IPS-18a (cell line): Measurements from ENCODE around the gene CCIN.
A peak's percentile ranks its signal among the peaks of the same experiment; 100 is the strongest.

Source experiments
- H3K27ac ChIP-seq: one replicate; pipeline ENCODE4 v1.5.1; 2013; ENCODE audit warnings: low read length
- H3K27me3 ChIP-seq: one replicate; pipeline ENCODE4 v1.6.1; 2013; ENCODE audit warnings: mild to moderate bottlenecking, low read length; ENCODE audit not compliant: control insufficient read depth, insufficient read depth
- H3K36me3 ChIP-seq: one replicate; pipeline ENCODE4 v1.6.1; 2013; ENCODE audit warnings: low read depth, low read length; ENCODE audit not compliant: control insufficient read depth
- H3K4me1 ChIP-seq: one replicate; pipeline ENCODE4 v1.6.1; 2013; ENCODE audit warnings: low read depth, low read length; ENCODE audit not compliant: control insufficient read depth
- H3K4me3 ChIP-seq: one replicate; pipeline ENCODE4 v1.5.1; 2013; ENCODE audit warnings: low read length
- H3K9ac ChIP-seq: one replicate; pipeline ENCODE4 v1.6.1; 2013; ENCODE audit warnings: mild to moderate bottlenecking, low read length, moderate library complexity
- H3K9me3 ChIP-seq: one replicate; pipeline ENCODE4 v1.6.1; 2013; ENCODE audit warnings: low read depth, low read length; ENCODE audit not compliant: control insufficient read depth

The CCIN gene

DNA sequence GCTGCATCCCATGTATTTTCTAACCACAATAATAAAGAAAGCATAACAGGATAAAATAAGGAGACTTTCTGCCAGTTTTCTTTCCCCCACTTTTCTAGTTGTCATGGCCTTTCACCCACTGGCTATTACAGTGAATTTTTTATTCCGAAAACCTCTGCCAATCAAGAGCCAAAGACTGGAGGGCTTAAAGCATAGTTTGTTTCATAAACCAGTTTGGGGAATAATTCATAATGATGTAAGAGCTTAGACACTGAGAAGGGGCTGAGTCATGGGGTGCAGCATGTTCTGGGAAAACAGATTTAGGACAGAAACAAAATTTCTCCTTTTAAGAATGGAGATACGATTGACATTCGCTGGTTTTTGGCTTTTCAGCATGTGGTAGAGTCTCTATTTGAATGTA lies 37.1 kb upstream of the CCIN start:
- H3K36me3 ChIP-seq, result no peaks in the 10 kb centered on the region
- H3K9me3 ChIP-seq, result no peaks in the 10 kb centered on the region
- H3K9ac ChIP-seq, result no peak overlapping the region
- peaks cover 42% of the 10 kb centered on the region for H3K27me3 ChIP-seq
- no peak overlapping the region for H3K4me3 ChIP-seq
- no peak overlapping the region for H3K27ac ChIP-seq
- H3K4me1 ChIP-seq, result peaks cover 15% of the 10 kb centered on the region

DNA sequence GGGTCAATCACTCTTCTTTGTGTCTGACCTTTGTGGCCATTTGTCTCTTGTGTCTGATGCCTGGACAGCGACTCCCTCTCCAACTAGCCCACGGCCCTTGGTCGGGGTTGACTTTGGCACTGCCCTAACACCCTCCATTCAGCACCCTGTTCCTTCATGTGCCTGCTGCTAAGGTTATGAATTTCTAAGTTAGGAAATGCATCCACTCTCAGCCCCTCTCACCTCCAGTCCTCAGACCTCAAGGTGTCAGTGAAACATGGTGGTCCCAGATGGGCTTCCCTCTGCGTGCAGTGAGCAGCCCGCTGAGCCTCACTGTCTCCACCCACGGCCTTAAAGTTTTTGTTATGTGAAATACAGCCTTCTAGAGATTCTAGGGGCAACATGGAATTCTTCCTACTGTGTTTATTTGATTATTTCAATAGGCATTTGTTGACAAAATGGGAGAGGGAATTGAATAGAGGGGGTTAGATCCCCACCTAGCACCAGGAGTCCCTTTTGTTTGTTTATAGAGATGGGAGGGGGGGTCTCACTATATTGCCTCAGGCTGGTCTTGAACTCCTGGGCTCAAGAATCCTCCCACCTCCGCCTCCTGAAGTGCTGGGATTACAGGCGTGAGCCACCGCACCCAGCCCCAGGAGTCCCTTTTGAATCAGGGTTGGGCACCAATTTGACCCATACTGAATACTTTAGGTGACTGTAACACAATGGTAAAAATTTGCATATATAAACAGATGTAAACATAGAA lies 34.3 kb upstream of the CCIN start:
- H3K36me3 ChIP-seq, result no peaks in the 10 kb centered on the region
- no peaks in the 10 kb centered on the region for H3K9me3 ChIP-seq
- peaks cover 71% of the 10 kb centered on the region for H3K27me3 ChIP-seq
- H3K4me1 ChIP-seq, result peaks cover 15% of the 10 kb centered on the region
- H3K4me3 ChIP-seq, result peak overlapping the region; percentile 75
- H3K27ac ChIP-seq, result no peak overlapping the region
- H3K9ac ChIP-seq, result no peak overlapping the region

DNA sequence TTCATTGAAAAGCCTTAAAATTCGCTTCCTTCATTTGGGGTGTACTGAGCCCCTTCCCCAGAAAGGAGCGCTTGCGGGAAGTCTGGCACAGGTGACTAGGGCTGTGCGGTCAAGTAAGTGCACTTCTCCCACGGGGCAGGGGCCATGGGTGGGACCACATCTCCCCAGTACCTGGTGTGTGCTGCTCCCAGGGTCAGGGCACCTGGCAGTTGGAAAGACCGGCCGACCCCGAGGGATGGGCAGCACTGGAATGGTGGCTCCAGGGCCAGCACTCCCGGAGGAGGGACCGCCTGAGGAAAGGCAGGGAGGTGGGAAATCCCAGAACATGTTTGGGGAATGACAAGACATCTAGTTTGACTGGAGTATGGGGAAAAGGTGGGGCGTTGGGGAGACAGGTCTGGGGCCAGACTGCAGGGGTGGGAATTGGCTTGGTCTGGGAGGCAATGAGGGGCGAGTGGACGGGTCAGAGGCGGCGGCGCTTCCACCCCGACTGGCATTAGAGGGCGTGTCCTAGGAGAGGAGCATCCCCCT lies 33.4 kb upstream of the CCIN start:
- peaks cover 78% of the 10 kb centered on the region for H3K27me3 ChIP-seq
- H3K36me3 ChIP-seq, result no peaks in the 10 kb centered on the region
- H3K4me3 ChIP-seq, result peak overlapping the region; percentile 75
- H3K27ac ChIP-seq, result no peak overlapping the region
- peaks cover 15% of the 10 kb centered on the region for H3K4me1 ChIP-seq
- H3K9ac ChIP-seq, result no peak overlapping the region
- no peaks in the 10 kb centered on the region for H3K9me3 ChIP-seq

DNA sequence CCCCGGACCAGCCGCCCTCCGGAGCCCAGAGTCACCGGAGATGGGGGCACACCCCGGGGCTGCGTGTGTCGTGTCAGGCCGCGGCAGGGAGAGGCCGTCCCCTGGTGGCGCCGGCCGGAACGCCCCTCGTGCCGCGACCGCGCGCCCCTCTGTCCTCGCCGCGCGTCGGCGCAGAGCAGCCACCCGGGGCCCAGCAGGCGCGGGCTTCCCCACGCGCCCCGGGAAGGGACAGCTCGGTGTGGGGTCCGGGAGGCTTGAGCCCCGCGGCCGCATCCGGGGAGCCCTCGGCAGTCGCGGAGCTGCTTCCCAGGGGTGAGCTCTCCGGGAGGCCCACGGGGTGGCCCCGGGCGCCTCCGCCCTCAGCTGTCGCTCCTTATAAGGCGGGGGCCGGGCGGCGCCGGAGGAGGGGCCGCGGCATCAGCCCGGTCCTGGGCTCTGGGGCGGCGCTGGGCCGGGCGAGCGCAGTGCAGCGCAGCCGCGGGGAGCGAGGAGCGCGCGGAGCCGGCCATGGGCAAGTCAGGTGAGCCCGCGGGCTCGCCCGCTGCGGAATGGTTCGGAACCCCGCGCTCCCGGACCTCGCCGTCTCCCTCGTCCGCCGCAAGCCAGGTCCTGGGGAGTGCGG lies 32.8 kb upstream of the CCIN start, which contains the start of gene GLIPR2:
Gene GLIPR2 (plus strand): TSS at position 462 of the 622 bp plus-strand sequence. CDS start 46 bp downstream, at position 508.
- no peaks in the 10 kb centered on the region for H3K36me3 ChIP-seq
- peak within 1 kb of the TSS; percentile 75 for H3K4me3 ChIP-seq
- H3K4me1 ChIP-seq, result peaks cover 15% of the 10 kb centered on the region
- no peak within 1 kb of the TSS for H3K27ac ChIP-seq
- no peaks in the 10 kb centered on the region for H3K9me3 ChIP-seq
- peaks cover 79% of the 10 kb centered on the region for H3K27me3 ChIP-seq
- H3K9ac ChIP-seq, result peak within 1 kb of the TSS; percentile 58

DNA sequence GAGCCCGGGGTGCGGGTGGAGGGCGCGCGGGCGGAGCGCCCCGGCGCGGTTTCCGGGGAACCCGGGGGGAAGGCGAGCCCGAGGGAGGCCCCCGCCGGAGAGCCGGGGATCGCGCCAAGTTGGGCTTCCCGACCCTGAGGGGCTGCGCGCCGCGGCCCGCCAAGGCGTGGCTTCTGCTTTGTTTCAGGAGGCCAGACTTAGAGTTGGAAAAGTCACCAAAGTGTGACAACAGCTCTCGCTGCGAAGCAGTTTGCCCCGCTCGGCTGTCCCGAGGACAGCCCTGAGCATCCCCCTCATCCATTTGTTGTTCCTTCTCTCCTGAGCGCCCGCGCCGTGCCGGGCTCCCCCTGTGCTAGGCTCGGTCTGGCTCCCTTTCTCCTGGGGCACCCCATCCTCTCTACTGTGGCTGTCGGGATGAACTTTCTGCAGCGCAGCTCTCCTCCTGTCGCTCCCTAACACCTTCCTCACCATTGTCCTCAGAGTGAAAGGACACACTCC lies 32.2 kb upstream of the CCIN start:
- H3K9ac ChIP-seq, result peak overlapping the region; percentile 58
- H3K36me3 ChIP-seq, result no peaks in the 10 kb centered on the region
- no peaks in the 10 kb centered on the region for H3K9me3 ChIP-seq
- peaks cover 15% of the 10 kb centered on the region for H3K4me1 ChIP-seq
- H3K27ac ChIP-seq, result no peak overlapping the region
- H3K4me3 ChIP-seq, result peak overlapping the region; percentile 75
- peaks cover 79% of the 10 kb centered on the region for H3K27me3 ChIP-seq

DNA sequence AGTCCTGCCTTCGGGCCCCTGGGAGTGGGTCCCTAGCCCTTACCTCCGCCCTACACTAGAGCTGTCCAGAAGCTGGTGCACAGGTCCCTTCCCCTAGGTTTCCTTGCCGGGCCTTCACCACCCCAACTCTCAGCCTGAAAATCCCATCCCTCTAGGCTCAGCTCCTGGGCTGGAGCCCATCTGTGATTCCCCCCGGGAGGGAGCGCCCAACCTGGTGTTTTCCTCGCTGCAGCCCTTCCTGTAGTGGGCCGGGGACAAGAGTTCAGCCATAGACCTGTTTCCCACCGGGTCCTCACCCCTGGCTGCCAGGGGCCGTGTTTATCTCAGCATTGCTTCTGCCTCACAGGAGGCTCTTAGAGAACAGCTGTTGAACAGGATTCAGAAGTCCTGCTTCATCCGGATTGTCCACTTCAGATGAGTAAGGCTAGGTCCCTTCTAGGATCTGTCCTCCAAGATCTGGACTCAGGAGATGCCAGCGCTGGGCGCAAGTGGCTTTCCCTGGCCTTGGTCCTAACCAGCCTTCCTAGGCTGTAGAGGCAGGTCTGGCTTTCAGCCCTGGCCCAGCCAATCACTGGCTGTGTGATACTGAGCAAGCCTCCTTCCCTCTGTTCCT lies 31.7 kb upstream of the CCIN start:
- Histone ChIP-seq H3K27me3 (peaks cover 79% of the 10 kb centered on the region), H3K27ac (no peak overlapping the region), H3K4me1 (peaks cover 12% of the 10 kb centered on the region), H3K9me3 (no peaks in the 10 kb centered on the region), H3K9ac (peak overlapping the region; percentile 58), H3K4me3 (peak overlapping the region; percentile 75), H3K36me3 (no peaks in the 10 kb centered on the region)

DNA sequence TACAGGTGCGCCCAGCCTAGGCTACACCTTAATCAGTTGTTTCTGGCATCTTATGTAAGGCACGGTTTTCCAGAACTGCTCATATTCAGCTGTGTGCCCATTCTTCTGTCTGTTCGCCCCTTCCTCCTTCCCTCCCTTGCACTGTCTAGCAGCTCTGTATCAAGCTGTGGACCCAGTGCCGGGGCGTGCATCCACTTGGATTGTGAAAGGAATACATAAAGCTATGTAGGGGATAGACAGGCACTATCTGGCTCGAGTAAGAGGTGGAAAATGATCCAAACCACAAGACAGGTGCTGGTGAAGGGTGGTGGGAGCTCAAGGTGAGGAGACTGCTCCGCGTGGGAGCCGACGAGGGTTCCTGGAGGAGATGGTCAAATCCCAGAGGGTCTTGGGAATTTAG lies 30.7 kb upstream of the CCIN start:
- H3K9me3 ChIP-seq, result no peaks in the 10 kb centered on the region
- H3K9ac ChIP-seq, result no peak overlapping the region
- peaks cover 69% of the 10 kb centered on the region for H3K27me3 ChIP-seq
- peaks cover 12% of the 10 kb centered on the region for H3K4me1 ChIP-seq
- H3K36me3 ChIP-seq, result no peaks in the 10 kb centered on the region
- no peak overlapping the region for H3K4me3 ChIP-seq
- H3K27ac ChIP-seq, result no peak overlapping the region

DNA sequence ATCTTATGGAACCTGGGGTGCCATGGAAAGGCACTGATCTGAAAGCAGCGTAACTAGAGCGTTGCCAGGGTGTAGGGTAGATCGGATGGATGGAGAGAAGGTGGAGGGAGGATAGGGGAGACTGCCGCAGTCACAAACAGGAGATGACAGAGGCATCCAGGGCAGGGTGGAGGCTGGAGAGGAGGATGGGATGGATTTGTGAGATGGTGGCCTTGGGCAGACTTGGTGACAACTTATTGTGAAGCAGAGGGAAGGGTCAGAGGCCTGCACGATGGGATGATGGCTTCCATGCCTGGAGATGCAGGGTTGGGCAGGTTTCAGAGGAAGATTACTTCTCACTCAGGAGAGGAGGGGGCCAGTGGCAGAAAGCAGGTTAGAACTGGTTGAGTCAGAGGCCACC lies 30.3 kb upstream of the CCIN start:
- H3K36me3 ChIP-seq, result no peaks in the 10 kb centered on the region
- H3K4me1 ChIP-seq, result peaks cover 12% of the 10 kb centered on the region
- no peak overlapping the region for H3K27ac ChIP-seq
- no peak overlapping the region for H3K4me3 ChIP-seq
- no peaks in the 10 kb centered on the region for H3K9me3 ChIP-seq
- H3K27me3 ChIP-seq, result peaks cover 65% of the 10 kb centered on the region
- H3K9ac ChIP-seq, result no peak overlapping the region

GRCh38 chr9:36140086-36141084 lies 28.8 kb upstream of the CCIN start:
- no peak overlapping the region for H3K9ac ChIP-seq
- H3K27me3 ChIP-seq, result peaks cover 50% of the 10 kb centered on the region

GRCh38 chr9:36141288-36141687 lies 27.9 kb upstream of the CCIN start:
- Histone ChIP-seq H3K36me3 (no peaks in the 10 kb centered on the region), H3K4me3 (no peak overlapping the region), H3K4me1 (no peaks in the 10 kb centered on the region), H3K27me3 (peaks cover 42% of the 10 kb centered on the region), H3K9me3 (no peaks in the 10 kb centered on the region), H3K9ac (no peak overlapping the region), H3K27ac (no peak overlapping the region)

More at GRCh38 chr9:36140086-36141084, 28.8 kb upstream of the CCIN start:
- H3K4me1 ChIP-seq, result peaks cover 5% of the 10 kb centered on the region
- H3K27ac ChIP-seq, result no peak overlapping the region
- no peaks in the 10 kb centered on the region for H3K36me3 ChIP-seq
- H3K4me3 ChIP-seq, result no peak overlapping the region
- H3K9me3 ChIP-seq, result no peaks in the 10 kb centered on the region
